NT2/D1 (cell line): ENCODE data around the gene RALGDS.

Source experiments
- SUZ12 ChIP-seq: IDR thresholded peaks from 2 replicates; pipeline ENCODE4 v1.6.1; 2011; ENCODE audit not compliant: insufficient read length, insufficient read depth; ENCODE audit errors: extremely low read depth
- YY1 ChIP-seq: IDR thresholded peaks from 2 replicates; pipeline ENCODE4 v1.6.1; 2011; ENCODE audit not compliant: insufficient read length, insufficient read depth

- TF ChIP-seq YY1 (no peak), SUZ12 (no peak)
Observed at GRCh38 chr9:133063500-133064231, 57.4 kb downstream of the RALGDS start.
